LHCN-M2 (cell line): ENCODE data around the gene SNAPC3. TPM values are rescaled to one million over a fixed set of nuclear protein-coding genes. Genes with fewer than 3 reads are reported as not detected.
"Not testable (repeated sequence)": the region's sequence is repeated elsewhere in the genome, so short reads cannot be mapped to it uniquely, and the experiment has no call there.

Experiments used
- DNase-seq: peaks from one replicate; pipeline ENCODE4 v3.0.0-alpha.2; 2012; ENCODE audit warnings: low read depth
- total RNA-seq: library from RNA; depleted of rRNA; stranded (reverse); fragments of >200 nt; gene quantifications from 2 replicates; pipeline ENCODE4 v1.2.3, GENCODE V29; 2014

SNAPC3 gene
- total RNA-seq, 1 experiment from 2014 or later: 42.3 TPM

DNA sequence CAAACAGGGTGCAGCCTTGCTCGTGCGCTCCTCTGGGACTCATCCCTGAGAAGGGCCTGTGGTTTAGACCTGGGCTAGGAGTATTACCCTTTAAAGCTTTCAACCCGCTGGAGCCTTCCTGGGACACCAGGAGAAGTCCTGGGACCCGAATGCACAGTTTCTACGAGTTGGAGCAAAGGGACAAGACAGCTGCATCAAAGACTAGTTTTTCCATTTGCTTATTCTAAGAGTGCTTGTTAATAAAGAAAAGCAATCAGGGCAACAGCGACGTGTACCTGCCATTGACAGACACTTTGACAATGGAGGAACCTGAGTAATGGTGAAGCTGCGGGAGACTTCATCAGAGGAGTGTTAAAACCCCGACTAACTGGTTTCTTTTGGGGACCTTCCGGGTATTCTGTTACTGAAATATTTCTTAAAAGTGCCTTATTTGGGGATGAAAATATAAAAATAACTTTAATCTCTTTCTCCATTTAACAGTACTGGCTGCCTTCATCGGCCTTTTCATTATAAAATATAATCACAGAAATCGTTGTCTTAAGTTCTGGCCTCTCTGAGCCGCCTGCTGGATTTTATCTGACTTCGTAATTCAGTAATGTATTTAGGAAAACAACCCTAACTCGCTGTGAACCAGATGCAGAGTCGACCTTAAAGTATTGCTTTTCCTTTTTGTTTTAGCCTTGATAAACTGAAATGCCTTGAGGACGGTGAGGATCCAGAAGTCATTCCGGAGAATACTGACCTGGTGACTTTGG lies 732 bp downstream of the SNAPC3 start:
- peak; percentile 29 for DNase-seq

DNA sequence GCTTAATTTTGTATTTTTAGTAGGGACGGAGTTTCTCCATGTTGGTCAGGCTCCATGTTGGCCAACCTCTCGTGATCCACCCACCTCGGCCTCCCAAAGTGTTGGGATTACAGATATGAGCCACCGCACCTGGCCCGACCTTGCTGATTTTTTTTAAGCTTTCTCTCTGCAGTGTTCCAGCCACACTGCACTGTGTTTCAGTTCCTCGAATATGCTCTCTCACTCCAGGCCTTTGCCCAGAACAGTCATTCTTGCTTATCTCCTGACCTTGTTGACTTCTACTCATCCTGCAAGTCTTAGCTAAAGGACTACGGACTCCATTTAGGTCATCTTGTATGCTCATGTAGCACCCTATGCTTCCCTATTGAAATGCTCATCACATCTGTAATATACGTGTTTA lies 3.3 kb downstream of the SNAPC3 start:
- no peak for DNase-seq

DNA sequence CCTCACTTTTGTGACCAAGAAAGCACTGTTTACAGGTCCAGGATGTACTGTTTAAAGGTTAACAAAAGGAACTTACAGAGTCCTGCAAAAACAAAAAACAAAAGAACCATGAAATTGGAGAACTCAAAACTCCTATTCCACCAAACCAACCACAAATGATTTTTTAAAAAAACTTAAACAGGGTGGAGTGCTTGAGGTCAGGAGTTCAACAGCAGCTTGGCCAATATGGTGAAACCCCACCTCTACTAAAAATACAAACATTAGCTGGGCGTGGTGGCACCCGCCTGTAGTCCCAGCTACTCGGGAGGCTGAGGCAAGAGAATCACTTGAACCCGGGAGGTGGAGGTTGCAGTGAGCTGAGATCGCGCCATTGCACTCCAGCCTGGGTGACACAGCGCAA lies 5.0 kb downstream of the SNAPC3 start:
- DNase-seq: peak; percentile 15

DNA sequence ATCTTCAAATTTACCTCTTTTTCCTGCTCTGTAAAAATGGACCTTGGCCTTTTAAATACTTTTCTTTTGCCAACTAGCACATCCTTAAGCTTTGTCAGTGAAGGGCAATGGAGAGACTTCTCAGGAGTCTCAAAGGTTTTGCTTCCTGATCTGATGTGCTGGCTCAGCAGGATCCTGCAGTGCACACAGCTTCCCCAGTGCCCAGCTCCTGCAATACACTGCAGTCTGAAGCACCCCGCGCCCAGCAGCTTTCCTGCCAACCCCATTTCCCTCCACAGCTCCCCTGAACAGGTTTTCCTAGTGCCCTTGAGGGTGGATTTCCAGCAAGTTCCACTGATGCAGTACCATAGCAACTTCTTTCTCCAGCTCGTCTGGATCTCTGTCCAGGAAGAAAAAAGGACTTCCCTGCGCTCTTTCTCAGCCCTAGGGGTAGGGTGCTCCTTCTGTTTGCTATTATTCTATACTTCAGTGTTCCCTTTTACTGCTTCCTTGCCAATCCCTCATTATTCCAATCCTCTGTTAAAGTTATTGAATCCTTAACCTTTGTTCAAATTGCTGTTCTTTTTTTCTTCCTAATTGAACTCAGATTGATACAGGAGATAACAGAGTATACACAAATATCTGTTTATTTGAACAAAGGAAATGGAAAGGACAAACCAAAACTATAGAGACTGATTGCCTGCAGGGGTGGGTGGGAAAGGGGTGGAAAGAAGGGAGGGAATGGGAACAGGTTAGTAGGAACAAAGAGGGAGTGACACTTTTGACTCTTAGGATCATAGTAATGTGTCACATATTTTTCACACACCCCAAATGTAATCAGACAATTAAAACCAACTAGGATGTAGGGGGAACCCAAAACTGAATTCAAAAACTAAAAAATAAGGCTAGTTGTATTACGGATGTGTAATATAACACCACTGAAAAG lies 8.5 kb downstream of the SNAPC3 start:
- DNase-seq: no peak

DNA sequence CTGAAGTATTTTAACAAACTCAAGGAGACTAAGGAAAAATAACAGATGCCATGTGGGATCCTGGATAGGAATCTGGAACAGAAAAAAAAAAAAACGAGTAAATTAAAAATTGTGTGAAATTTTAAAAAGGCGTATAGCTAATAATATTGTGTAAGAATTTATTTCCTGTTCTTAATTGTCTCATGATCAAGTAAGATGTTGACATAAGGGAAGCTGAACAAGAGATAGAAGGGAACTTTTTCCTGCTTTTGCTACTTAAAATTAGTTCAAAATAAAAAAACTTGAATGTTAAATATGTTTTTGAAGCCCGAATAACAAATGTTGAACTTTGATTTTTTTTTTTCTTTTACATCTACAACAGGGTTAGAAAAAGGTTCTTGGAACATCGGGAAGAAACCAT lies 10.5 kb downstream of the SNAPC3 start:
- no peak for DNase-seq

DNA sequence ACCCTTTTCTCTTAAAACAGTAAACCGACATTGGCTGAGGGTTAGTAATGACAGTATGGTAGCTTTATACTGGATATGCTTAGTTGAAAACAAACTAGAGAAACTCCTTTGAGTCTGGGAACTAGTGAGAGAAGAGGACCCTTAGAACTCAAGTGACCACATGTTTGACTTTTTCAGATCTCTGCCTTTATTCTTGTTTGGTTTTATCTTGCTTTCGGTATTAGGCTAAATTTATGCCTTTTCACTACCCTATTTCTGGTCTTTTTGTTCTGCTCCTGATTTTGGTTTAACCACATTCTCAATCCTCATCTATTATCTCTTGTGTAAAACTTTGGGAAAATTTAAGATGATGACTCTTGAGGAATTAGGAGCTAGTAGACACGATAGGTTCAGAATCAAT lies 11.0 kb downstream of the SNAPC3 start:
- DNase-seq: no peak

DNA sequence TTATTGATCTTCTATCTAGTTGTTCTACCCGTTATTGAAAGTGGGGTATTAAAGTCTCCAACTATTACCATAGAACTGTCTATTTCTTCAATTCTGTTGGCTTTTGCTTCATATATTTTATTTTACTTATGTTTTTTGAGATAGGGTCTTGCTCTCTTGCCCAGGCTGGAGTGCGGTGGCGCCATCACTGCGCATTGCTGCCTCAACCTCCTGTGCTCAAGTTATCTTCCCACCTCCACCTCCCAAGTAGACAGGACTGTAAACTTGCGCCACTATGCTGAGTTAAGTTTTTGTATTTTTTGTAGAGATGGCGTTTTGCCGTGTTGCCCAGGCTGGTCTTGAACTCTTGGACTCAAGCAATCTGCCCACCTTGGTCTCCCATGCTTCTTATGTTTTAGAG lies 16.2 kb downstream of the SNAPC3 start:
- no peak for DNase-seq

DNA sequence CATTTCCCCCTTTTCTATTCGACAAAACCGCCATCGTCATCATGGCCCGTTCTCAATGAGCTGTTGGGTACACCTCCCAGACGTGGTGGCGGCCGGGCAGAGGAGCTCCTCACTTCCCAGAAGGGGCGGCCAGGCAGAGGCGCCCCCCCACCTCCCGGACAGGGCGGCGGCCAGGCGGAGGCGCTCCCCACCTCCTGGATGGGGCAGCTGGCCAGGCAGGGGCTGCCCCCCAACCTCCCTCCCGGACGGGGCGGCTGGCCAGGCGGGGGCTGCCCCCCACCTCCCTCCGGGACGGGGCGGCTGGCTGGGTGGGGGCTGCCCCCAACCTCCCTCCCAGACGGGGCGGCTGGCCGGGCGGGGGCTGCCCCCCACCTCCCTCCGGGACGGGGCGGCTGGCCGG lies 19.2 kb downstream of the SNAPC3 start:
- not testable (repeated sequence) for DNase-seq

DNA sequence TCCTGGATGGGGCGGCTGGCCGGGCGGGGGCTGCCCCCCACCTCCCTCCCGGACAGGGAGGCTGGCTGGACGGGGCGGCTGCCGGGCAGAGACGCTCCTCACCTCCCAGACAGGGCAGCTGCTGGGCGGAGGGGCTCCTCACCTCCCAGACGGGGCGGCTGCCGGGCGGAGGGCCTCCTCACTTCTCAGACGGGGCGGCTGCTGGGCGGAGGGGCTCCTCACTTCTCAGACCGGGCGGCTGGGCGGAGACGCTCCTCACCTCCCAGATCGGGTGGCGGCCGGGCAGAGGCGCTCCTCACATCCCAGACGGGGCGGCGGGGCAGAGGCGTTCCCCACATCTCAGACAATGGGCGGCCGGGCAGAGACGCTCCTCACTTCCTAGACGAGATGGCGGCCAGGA lies 19.6 kb downstream of the SNAPC3 start:
- not testable (repeated sequence) for DNase-seq

DNA sequence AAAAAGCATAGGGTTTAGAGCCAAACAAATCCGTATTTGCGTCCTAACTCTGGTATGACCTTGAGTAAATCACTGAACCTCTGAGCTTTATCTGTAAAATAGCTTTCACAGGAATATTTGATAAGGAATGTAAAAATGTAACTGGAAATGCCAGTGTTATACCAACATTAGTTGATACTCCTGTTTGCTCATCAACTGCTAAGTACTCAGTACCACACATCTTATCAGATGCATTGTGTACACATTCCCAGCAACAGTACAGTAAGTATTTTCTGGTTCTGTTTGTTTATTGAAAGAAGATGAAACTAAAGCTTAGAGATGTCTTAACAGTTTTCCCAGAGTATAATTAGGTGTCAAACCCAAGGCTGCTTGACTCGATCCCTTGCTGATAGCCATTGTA lies 21.5 kb downstream of the SNAPC3 start:
- DNase-seq: no peak

DNA sequence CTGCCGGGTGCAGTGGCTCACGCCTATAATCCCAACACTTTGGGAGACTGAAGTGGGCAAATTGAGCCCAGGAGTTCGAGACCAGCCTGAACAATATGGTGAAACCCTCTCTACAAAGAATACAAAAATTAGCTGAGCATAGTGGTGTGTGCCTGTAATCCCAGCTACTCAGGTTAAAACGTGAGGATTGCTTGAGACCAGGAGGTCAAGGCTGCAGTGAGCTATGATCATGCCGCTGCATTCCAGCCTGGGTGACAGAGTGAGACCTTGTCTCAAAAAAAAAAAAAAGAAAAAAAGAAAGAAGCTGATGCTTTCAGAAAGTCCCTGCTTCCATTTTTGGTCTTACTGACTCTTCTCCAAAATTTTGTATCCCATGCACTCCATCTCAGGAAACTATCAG lies 31.3 kb downstream of the SNAPC3 start:
- DNase-seq: no peak

DNA sequence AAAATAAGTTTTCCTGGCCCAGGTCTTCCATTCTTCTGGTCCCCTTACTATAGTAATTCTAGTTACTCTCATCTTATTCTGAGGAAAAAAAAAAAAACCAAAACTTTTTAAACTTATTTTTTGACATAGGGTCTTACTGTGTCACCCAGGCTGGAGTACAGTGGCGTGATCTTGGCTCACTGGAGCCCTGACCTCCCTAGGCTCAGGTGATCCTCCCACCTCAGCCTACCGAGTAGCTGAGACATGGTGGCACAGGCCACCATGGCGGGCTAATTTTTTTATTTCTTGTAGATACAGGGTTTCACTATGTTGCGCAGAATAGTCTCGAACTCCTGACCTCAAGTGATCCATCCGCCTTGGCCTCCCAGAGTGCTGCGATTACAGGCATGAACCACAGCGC lies 38.4 kb downstream of the SNAPC3 start:
- DNase-seq: no peak

DNA sequence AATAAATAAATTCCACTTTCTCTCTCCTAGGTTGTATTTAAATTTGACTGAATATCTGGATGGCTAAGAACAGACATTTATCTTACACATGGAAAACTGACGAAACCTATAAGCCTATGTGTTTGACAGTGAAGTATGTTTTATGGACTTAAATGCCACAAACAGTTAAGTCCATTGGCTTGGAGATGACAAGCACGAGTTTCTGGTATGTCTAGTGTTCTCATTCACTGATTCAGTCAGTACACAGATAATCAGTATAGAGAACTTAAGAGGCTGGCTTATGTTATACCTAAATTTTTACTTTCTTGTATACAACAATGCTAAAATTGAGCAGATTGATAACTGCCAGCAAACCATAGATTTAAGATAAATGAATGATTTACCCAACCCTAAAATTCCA lies 38.9 kb downstream of the SNAPC3 start:
- no peak for DNase-seq

DNA sequence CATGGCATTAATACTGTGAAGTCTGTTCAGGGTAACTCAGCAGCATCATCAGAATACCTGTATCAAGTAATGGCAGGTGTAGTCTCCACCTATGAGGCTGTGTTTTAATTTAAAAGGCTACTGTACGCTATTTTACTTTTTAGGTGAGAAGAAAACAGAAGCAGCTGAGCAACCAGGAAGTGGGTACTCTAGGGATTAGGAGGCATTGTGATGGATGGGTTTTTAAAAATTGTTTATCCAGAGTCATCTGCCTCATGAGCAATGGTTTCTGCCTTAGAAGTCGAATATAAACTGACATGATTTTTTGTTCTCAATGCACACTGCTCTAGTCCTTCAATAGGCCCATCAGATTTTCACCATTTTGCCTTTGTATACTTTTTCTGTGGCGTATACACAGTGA lies 45.5 kb downstream of the SNAPC3 start:
- peak; percentile 42 for DNase-seq

DNA sequence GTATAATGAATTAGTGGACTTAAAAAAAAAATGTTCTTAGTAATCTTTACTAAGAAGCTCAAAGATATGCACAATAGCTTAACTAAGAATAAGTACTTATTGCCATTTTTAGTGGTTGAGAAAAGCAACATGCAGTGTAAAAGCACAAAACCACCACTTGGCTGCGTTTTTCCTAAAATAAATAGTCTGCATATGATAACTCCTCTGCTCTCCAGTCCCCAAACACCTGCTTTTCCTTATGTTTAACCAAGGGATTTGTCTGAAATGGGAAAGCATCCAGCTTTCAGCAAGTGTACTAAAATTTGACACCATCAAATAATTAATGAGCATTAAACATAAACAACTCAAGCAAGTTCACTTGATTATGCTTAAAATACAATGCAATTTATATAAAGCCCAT lies 46.7 kb downstream of the SNAPC3 start:
- peak; percentile 19 for DNase-seq

DNA sequence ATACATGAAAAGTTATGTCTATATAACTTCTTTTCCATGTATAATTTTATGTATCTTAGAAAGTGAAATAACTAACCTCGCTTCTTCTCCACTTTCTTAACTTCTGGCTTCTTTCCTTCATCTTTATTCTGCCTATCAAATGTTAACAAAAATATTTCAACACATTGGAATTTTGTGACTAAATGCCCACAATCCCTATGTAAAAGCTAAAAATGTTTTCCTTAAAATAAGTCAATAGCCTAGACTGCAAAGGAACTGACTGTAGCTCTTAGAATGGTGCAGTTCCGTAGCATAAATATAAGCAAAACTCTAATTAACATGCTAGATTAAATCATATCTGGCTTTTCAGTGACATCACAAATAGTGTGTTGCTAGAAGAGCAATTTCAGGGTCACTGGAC lies 47.2 kb downstream of the SNAPC3 start:
- DNase-seq: no peak

DNA sequence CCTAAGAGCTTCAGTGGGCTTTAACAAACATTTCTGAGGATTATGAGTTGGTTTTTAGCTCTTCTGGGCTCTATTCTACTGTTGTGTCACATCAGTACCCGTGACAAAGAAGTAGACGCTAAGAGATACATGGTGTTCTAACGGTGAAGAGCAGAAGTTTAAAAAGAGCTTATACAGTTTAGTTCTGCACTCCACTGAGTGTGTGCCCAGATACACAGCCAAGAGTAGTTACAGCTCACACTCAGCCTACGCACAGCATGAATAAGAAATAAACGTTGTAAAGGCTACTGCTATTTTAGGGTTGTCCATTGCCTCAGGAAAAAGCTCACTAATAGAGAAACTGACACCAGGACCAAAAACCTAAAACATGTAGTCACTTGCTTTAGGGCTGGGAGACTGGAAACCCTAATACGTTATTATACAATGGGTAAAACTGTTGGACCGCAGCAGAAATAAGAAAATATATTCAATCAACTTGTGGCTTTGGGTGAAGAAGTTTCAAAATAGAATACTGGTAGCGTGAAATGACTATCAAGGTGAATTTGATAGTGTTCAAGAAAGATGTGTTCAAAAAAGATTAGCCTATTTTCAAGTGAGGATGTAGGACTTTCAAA lies 53.4 kb downstream of the SNAPC3 start:
- DNase-seq: no peak

DNA sequence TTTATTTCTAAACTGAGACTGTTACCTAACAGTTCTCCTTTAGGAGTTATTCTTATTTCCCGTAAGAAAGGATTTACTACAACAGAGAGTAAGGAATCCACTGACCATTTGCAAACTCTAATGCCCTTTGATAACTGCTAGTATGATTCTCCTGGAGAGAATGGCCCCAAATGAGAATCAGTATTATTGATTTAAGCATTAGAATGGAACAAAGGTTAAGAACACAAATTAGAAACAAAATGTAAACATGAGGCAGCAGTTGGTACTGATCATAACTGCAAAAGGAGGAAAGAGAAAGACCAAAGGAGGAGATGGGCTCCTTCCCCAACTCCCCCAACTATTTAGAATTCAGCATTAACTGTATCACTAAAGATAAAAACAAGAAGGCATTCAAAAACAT lies 57.4 kb downstream of the SNAPC3 start:
- no peak for DNase-seq

DNA sequence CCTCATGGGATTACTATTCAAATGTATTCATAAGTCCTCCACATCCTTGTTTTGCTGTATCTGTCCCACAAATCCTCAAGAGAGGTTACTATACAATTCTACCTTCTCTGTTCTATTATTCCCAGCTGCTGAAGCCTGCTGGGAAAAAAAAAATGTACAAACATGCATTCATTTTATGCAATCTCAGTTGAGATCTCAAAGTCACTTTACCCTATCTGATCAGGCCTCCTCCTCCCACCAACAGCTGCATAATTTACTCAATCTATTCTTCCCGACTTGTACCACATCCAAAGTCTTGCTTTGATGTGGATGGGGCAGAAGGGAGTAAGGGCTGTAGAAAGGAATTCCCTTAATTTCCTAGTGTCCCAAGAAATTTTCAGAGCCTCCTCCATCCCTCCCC lies 59.5 kb downstream of the SNAPC3 start:
- DNase-seq: peak; percentile 47

DNA sequence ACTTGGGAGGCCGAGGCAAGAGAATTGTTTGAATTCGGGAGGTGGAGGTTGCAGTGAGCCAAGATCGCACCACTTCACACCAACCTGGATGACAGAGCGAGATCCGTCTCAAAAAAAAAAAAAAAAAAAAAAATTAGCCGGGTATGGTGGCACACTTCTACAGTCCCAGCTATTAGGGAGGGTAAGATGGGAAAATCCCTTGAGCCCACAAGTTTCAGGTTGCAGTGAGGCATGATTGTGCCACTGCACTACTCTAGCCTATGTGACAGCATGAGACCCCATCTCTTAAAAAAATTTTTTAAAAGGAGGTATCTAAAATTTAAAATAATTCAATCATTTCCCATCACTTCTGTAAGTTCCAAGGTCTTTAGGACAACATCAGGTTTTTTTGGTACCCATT lies 62.1 kb downstream of the SNAPC3 start:
- no peak for DNase-seq

DNA sequence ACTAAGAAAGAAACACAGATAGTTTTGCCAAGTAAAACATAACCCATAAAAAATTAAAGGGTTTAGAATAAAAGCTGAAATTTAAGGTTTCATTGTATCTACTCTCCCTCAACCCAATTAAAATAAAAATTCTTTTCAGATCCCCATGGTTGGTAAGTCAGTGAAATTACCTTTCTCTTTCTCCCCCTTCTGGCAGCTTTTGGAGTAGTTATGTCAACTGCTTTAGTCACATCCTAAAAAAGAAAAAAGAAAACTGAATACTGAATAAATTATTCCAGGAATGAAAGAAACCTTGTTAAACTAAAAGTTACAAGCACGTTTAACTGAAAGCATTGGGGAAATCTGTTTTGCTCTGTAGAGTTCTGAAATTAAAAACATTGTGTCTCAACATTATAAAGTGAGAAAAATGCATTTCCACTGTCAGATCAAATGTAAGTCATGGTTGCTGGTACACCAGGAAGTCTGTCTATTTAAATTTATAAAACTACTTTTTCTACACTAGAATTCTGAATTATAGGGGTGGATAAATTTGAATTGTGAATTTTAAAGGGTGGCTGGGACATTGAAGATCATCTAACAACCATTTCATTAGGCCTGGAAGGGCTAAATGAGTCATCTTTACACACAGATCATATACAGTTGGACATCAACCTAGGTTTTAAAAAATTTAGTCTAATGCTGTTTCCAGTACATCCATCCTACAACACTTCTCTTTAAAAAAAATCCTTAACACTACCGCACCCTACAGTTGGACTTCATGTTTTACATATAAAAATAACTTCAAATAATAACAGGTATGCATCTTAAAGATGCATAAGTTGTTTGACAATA lies 63.4 kb downstream of the SNAPC3 start:
- DNase-seq: peak; percentile 31

DNA sequence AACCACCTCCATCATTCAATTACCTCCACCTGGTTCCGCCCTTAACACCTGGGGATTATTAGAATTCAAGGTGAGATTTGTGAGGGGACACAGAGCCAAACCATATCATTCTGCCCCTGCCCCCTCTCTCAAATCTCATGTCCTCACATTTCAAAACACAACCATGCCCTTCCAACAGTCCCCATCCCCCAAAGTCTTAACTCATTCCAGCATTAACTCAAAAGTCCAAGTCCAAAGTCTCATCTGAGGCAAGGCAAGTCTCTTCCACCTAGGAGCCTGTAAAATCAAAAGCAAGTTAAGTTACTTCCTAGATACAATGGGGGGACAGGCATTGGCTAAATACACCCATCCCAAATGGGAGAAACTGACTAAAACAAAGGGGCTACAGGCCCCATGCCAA lies 69.3 kb downstream of the SNAPC3 start:
- DNase-seq: no peak
